ENCODE data around the gene NELFCD. TPM values are rescaled to one million over a fixed set of nuclear protein-coding genes. Genes with fewer than 3 reads are reported as not detected.

NELFCD gene
- total RNA-seq, 1 experiment from 2014 or later: 88.2 TPM

GRCh38 chr20:59023616-59024015 lies 42.6 kb downstream of the NELFCD start:
- Histone ChIP-seq H3K36me3 (ENCODE audit: control insufficient read depth in 1 of 2, insufficient read depth in 2 of 2, low read length in 2 of 2) (peaks cover 21 to 50% of the 10 kb centered on the region in 2 experiments; a peak in 3 of 4 replicates), H4K20me1 (ENCODE audit: insufficient read depth) (peaks cover 21% of the 10 kb centered on the region; the same call in 1 of the 2 replicates), H3K79me2 (ENCODE audit: insufficient read depth, low read length) (peaks cover 40% of the 10 kb centered on the region), H3K4me2 (ENCODE audit: low read length) (no peak overlapping the region), H3K9me2 (ENCODE audit: insufficient read depth) (no peaks in the 10 kb centered on the region), H3K4me1 (ENCODE audit: control insufficient read depth in 1 of 2, insufficient read depth in 2 of 2, low read length in 2 of 2) (no peaks in the 10 kb centered on the region), H3K9me3 (ENCODE audit: control insufficient read depth in 1 of 2, insufficient read depth in 1 of 2, low read depth in 1 of 2, low read length in 2 of 2) (no peaks in the 10 kb centered on the region), H2AFZ (ENCODE audit: low read depth, low read length, poor library complexity, severe bottlenecking) (no peak overlapping the region), H3K27ac (ENCODE audit: low read depth, low read length) (no peak overlapping the region), H3K9ac (ENCODE audit: low read length) (no peak overlapping the region), H3K4me3 (replicated peaks in 1 of 2; ENCODE audit: low read depth in 1 of 2, low read length in 2 of 2) (no peak overlapping the region), H3K27me3 (ENCODE audit: insufficient read depth, low read length) (no peaks in the 10 kb centered on the region)
- ATAC-seq (no peak), DNase-seq (ENCODE audit: low read depth, low spot score) (no peak)
- intact Hi-C loops (cut with micrococcal nuclease): no loop called here
- POLR2A ChIA-PET: interaction anchor here (1.3 kb wide), 1 partner anchor 9 kb away, joined by 4 read pairs; the partner anchor contains the start of gene ATP5F1E
- BruUV-seq (replicated peaks): no TSS peak
- RAD21 ChIA-PET (ENCODE audit: low non-redundant PET in 1 of 2, low total read pairs in 2 of 2, uncharacterized antibody in 2 of 2, unreplicated experiment in 2 of 2): no interaction called here
- CTCF ChIA-PET: no interaction called here
- TF ChIP-seq TCF7L2 (IDR thresholded peaks at IDR 0.05; ENCODE audit: borderline replicate concordance, extremely low read depth, insufficient read depth, insufficient read length) (no peak), REST (IDR thresholded peaks at IDR 0.05; ENCODE audit: low read depth) (no peak), CBX3 (IDR thresholded peaks at IDR 0.05; ENCODE audit: low read depth) (no peak), ZFX (IDR thresholded peaks at IDR 0.05) (no peak), ELF1 (IDR thresholded peaks at IDR 0.05; ENCODE audit: borderline replicate concordance, low read depth) (no peak), ATF3 (IDR thresholded peaks at IDR 0.05) (no peak), ZBTB33 (IDR thresholded peaks at IDR 0.05; ENCODE audit: extremely low read depth, insufficient replicate concordance, low read length) (no peak), POLR2AphosphoS5 (IDR thresholded peaks at IDR 0.05; ENCODE audit: low read depth, low read length) (no peak), MAX (IDR thresholded peaks at IDR 0.05) (no peak), POLR2A (IDR thresholded peaks at IDR 0.05; ENCODE audit: borderline replicate concordance, extremely low read depth, insufficient read depth, insufficient read length) (no peak), SRF (IDR thresholded peaks at IDR 0.05; ENCODE audit: low read depth) (no peak)
